ENCODE data around the gene CLSTN1.

The CLSTN1 gene

DNA sequence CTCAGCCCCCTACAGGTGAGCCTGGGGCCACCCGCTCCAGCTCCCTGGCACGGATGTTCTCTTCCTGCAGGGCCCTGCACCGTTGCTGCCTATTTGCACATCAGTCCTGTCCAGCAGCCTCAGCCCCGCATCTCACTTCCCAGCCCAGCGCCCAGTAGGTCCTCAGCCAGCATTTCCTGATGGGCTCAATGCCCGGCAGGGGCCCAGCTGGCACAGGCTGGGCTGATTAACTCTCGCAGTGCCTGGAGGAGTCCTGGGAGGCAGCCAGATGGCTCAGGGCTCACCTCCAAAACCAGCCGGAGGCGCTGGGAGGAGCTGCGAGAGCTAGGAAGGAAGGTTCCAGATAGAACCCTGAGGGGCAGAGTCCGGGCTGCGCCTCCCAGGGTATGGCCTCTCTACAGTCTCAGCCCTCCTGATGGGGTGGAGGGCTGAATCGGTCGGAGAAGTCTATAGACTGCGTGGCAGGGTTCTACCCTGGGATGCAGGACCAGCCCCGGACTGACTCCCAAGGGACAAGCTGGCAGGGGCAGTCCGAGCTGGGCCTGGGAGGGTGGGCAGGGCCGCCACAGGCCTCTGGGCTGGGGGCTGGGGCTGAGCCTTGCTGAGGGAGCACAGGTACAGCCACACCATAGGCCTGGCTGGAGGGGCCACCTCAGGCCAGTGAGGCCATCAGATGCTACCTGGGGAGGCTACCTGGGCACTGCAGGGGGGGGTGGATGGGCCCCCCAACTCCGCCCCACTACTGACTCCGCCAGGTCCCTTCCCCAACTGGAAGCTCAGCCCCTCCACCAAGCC, 19.2 kb upstream of the CLSTN1 start:
- no peaks in the 10 kb centered on the region for H3K9me2 ChIP-seq (ENCODE audit: low read depth, low read length)
- H3K27ac ChIP-seq (ENCODE audit: low read depth, low read length, poor library complexity, severe bottlenecking) = peak overlapping the region; percentile 100
- TF ChIP-seq EZH2 (IDR thresholded peaks at IDR 0.05; ENCODE audit: borderline replicate concordance, low read length) = no peak
- TF ChIP-seq, protein P1, sequence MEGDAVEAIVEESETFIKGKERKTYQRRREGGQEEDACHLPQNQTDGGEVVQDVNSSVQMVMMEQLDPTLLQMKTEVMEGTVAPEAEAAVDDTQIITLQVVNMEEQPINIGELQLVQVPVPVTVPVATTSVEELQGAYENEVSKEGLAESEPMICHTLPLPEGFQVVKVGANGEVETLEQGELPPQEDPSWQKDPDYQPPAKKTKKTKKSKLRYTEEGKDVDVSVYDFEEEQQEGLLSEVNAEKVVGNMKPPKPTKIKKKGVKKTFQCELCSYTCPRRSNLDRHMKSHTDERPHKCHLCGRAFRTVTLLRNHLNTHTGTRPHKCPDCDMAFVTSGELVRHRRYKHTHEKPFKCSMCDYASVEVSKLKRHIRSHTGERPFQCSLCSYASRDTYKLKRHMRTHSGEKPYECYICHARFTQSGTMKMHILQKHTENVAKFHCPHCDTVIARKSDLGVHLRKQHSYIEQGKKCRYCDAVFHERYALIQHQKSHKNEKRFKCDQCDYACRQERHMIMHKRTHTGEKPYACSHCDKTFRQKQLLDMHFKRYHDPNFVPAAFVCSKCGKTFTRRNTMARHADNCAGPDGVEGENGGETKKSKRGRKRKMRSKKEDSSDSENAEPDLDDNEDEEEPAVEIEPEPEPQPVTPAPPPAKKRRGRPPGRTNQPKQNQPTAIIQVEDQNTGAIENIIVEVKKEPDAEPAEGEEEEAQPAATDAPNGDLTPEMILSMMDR (IDR thresholded peaks at IDR 0.05; ENCODE audit: low read length) = no peak
- peaks cover 67% of the 10 kb centered on the region for H3K4me1 ChIP-seq (ENCODE audit: insufficient read depth, low read length, severe bottlenecking)
- no peaks in the 10 kb centered on the region for H3K9me3 ChIP-seq (ENCODE audit: low read length)
- H3F3A ChIP-seq (ENCODE audit: insufficient read depth, low read length) = peaks cover 5% of the 10 kb centered on the region; the same call in 1 of the 2 replicates
- no peak overlapping the region for H2AFZ ChIP-seq (ENCODE audit: low read length)
- H3K4me2 ChIP-seq (ENCODE audit: low read length) = no peak overlapping the region; the same call in 1 of the 2 replicates
- peak overlapping the region; percentile 27; the same call in 1 of the 2 replicates for H3K9ac ChIP-seq (ENCODE audit: low read length)
- no peaks in the 10 kb centered on the region for H3K36me3 ChIP-seq (ENCODE audit: insufficient read depth, low read length)
- H3K4me3 ChIP-seq (ENCODE audit: low read depth, low read length, poor library complexity, severe bottlenecking) = no peak overlapping the region
- no peaks in the 10 kb centered on the region for H3K79me2 ChIP-seq (ENCODE audit: insufficient read depth, low read length)
- H3K27me3 ChIP-seq (ENCODE audit: insufficient read depth, low read length) = no peaks in the 10 kb centered on the region
- H4K20me1 ChIP-seq (ENCODE audit: insufficient read depth, low read length) = no peaks in the 10 kb centered on the region

DNA sequence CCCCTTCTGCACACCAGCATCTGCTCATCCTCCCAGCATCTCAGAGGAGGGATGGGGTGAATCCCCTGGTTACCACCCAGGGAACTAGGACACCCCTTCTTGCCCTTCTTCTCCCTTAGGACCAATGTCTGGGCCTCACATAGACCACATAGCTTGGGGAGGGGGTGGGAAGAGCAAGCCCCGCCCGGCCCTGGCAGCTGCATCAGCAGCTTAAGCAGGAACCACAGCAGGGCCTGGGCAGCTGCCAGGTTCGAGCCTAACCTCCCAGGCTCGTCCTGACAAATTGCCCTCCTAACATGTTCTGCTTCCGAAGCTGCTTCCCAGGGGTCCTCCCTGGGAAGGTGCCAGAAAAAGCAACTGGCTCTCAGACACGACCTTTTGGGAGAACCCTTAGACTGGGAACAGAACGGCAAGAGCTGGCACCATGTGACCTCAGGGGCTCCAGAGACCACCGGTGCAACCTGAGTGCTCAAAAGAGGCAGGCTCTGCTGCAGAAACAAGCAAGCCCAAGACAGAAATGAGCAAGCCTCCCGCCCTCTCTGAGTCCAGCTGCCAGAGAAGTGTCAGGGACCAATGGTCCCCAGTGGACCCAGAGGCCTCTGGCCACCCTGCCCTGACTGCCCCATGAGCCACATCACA, 18.4 kb upstream of the CLSTN1 start:
- Histone ChIP-seq H3K36me3 (ENCODE audit: insufficient read depth, low read length) (no peaks in the 10 kb centered on the region), H4K20me1 (ENCODE audit: insufficient read depth, low read length) (no peaks in the 10 kb centered on the region), H3K4me2 (ENCODE audit: low read length) (no peak overlapping the region), H3F3A (ENCODE audit: insufficient read depth, low read length) (peaks cover under 1% of the 10 kb centered on the region; the same call in 1 of the 2 replicates), H3K9me2 (ENCODE audit: low read depth, low read length) (no peaks in the 10 kb centered on the region), H3K27me3 (ENCODE audit: insufficient read depth, low read length) (no peaks in the 10 kb centered on the region), H3K4me1 (ENCODE audit: insufficient read depth, low read length, severe bottlenecking) (peaks cover 59% of the 10 kb centered on the region), H3K27ac (ENCODE audit: low read depth, low read length, poor library complexity, severe bottlenecking) (no peak overlapping the region), H3K9me3 (ENCODE audit: low read length) (no peaks in the 10 kb centered on the region), H2AFZ (ENCODE audit: low read length) (no peak overlapping the region), H3K9ac (ENCODE audit: low read length) (no peak overlapping the region), H3K4me3 (ENCODE audit: low read depth, low read length, poor library complexity, severe bottlenecking) (no peak overlapping the region), H3K79me2 (ENCODE audit: insufficient read depth, low read length) (no peaks in the 10 kb centered on the region)
- TF ChIP-seq, protein P1 (IDR thresholded peaks at IDR 0.05; ENCODE audit: low read length) = no peak
- no peak for TF ChIP-seq EZH2 (IDR thresholded peaks at IDR 0.05; ENCODE audit: borderline replicate concordance, low read length)

DNA sequence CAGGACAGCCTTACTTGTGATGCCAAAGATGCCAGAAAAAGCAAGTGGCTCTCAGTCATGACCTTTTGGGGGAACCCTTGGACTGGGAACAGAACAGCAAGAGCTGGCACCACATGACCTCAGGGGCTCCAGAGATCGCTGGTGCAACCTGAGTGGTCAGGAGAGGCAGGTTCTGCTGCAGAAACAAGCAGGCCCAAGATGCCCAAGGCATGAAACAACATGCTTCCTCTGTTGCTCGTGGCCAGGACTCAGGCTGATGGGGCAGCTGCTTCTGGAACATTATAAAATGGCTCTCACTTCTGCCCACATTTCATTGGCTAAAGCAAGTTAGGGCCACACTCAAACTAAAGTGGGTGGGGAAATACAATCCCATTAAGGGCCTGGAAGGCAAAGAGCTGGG, 17.7 kb upstream of the CLSTN1 start:
- no peaks in the 10 kb centered on the region for H3K79me2 ChIP-seq (ENCODE audit: insufficient read depth, low read length)
- H3K36me3 ChIP-seq (ENCODE audit: insufficient read depth, low read length) = no peaks in the 10 kb centered on the region
- no peak overlapping the region for H3K4me2 ChIP-seq (ENCODE audit: low read length)
- H3F3A ChIP-seq (ENCODE audit: insufficient read depth, low read length) = no peaks in the 10 kb centered on the region; the same call in 1 of the 2 replicates
- no peak overlapping the region for H3K9ac ChIP-seq (ENCODE audit: low read length)
- no peak for TF ChIP-seq EZH2 (IDR thresholded peaks at IDR 0.05; ENCODE audit: borderline replicate concordance, low read length)
- TF ChIP-seq, protein P1 (IDR thresholded peaks at IDR 0.05; ENCODE audit: low read length) = no peak
- no peak overlapping the region for H3K4me3 ChIP-seq (ENCODE audit: low read depth, low read length, poor library complexity, severe bottlenecking)
- H4K20me1 ChIP-seq (ENCODE audit: insufficient read depth, low read length) = no peaks in the 10 kb centered on the region
- H2AFZ ChIP-seq (ENCODE audit: low read length) = no peak overlapping the region
- peaks cover 57% of the 10 kb centered on the region for H3K4me1 ChIP-seq (ENCODE audit: insufficient read depth, low read length, severe bottlenecking)
- no peaks in the 10 kb centered on the region for H3K9me3 ChIP-seq (ENCODE audit: low read length)
- no peaks in the 10 kb centered on the region for H3K27me3 ChIP-seq (ENCODE audit: insufficient read depth, low read length)
- H3K27ac ChIP-seq (ENCODE audit: low read depth, low read length, poor library complexity, severe bottlenecking) = no peak overlapping the region
- no peaks in the 10 kb centered on the region for H3K9me2 ChIP-seq (ENCODE audit: low read depth, low read length)

Measured in OCI-LY1 (cell line).